Measurements from ENCODE around the gene RAC3. TPM values are rescaled to one million over a fixed set of nuclear protein-coding genes. Genes with fewer than 3 reads are reported as not detected.

Gene RAC3
- total RNA-seq, 4 donors from 2014 or later = 2.6 to 11.1 (median 5.0) TPM

DNA sequence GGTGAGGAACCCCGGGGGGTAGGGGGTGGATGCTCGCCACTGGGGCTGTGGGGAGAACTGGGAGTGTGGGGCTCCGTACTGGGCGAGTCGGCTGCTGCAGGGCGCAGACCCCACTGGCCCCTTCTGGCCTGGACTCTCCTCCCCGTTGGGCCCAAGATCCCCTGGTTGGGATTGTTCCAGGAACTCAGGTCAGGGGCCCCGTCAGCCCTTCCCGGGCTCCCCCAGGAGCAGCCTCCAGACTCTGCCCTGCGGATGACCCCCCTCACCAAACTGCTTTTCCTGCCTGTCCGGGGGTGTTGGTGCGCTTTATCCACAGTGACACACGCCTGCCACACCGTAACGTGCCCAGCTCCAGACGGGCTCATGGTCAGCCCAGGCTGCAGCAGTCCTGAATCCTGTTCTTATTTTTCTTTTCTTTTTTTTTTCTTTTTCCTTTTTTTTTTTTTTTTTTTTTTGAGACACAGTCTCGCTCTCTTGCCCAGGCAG lies 29.9 kb upstream of the RAC3 start:
- Histone ChIP-seq H3K4me1 (peaks cover 6 to 19% (median 11%) of the 10 kb centered on the region in 4 donors), H3K36me3 (no peaks in the 10 kb centered on the region), H3K9me3 (no peaks in the 10 kb centered on the region), H3K27ac (no peak overlapping the region), H3K4me3 (no peak overlapping the region), H3K27me3 (no peaks in the 10 kb centered on the region)
- in situ Hi-C loops (cut with MboI; ENCODE audit: low pct_ligation_motif_present in 1 of 4, low pct_unique_long_range_greater_than_20kb in 1 of 4, low sequenced_read_pairs in 3 of 4) (no loop called here), intact Hi-C loops (cut with DNase I; ENCODE audit: low total_unique reads) (no loop called here)
- TF ChIP-seq POLR2A (IDR thresholded peaks at IDR 0.05) = no peak
- TF ChIP-seq EP300 (IDR thresholded peaks at IDR 0.05; ENCODE audit: low read depth) = no peak
- TF ChIP-seq POLR2AphosphoS5 (IDR thresholded peaks at IDR 0.05) = no peak
- TF ChIP-seq, protein P1, sequence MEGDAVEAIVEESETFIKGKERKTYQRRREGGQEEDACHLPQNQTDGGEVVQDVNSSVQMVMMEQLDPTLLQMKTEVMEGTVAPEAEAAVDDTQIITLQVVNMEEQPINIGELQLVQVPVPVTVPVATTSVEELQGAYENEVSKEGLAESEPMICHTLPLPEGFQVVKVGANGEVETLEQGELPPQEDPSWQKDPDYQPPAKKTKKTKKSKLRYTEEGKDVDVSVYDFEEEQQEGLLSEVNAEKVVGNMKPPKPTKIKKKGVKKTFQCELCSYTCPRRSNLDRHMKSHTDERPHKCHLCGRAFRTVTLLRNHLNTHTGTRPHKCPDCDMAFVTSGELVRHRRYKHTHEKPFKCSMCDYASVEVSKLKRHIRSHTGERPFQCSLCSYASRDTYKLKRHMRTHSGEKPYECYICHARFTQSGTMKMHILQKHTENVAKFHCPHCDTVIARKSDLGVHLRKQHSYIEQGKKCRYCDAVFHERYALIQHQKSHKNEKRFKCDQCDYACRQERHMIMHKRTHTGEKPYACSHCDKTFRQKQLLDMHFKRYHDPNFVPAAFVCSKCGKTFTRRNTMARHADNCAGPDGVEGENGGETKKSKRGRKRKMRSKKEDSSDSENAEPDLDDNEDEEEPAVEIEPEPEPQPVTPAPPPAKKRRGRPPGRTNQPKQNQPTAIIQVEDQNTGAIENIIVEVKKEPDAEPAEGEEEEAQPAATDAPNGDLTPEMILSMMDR (IDR thresholded peaks at IDR 0.05) = no peak
- WGBS, 2 donors (ENCODE audit: low coverage in 1 of 2) = 80% methylated on average over 12 of the region's 17 CpGs; no CpG with 5 or more reads in 1 of the 2 donors
- no peak for DNase-seq

DNA sequence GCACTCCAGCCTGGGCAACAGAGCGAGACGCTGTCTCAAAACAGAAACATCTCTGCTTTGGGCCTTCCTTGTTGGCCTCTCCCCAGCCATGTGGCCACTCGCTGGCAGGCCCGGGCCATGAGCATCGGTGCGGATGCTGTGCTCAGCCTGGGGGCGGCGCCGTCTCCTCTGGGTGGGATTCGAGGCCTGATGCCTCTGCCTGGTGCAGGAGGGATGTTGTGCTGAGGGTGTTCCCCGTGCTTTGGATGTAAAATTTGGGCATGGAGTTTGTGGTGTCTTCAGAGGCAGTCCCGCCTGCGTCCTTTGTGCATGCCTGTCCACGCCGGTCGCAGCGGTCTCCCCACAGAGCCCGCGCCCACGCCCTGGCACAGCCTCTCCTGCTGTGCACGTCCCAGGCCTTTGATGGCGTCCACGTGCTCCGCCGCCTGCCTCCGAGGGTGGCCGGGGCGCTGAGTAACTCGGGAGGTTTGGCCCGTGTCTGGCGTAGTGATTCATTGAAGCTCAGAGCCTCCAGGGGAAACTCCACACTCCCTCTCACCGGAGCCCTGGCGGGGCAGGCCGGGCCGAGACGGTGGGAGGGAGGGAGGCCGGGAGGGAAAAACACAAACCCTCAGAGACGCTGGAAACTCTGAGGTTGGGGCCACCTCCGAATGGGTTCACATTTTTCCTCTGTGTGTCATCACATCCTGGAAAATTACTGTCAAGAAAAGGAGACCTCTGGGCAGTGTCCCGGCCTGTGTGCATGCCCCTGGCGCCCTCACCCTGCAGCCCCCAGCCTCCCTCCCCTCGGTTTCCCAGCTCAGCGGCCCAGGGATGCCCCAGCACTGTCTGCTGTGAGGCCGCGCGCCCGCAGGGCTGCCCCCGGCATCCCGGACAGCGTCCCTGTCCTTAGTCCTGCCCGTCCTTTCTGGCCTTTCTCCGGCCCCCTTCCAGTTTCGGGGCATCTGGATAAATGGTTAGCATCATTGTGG lies 27.8 kb upstream of the RAC3 start:
- in situ Hi-C loops (cut with MboI; ENCODE audit: low pct_ligation_motif_present in 1 of 4, low pct_unique_long_range_greater_than_20kb in 1 of 4, low sequenced_read_pairs in 3 of 4) = no loop called here
- H3K4me1 ChIP-seq = peaks cover 6 to 19% (median 11%) of the 10 kb centered on the region in 4 donors

DNA sequence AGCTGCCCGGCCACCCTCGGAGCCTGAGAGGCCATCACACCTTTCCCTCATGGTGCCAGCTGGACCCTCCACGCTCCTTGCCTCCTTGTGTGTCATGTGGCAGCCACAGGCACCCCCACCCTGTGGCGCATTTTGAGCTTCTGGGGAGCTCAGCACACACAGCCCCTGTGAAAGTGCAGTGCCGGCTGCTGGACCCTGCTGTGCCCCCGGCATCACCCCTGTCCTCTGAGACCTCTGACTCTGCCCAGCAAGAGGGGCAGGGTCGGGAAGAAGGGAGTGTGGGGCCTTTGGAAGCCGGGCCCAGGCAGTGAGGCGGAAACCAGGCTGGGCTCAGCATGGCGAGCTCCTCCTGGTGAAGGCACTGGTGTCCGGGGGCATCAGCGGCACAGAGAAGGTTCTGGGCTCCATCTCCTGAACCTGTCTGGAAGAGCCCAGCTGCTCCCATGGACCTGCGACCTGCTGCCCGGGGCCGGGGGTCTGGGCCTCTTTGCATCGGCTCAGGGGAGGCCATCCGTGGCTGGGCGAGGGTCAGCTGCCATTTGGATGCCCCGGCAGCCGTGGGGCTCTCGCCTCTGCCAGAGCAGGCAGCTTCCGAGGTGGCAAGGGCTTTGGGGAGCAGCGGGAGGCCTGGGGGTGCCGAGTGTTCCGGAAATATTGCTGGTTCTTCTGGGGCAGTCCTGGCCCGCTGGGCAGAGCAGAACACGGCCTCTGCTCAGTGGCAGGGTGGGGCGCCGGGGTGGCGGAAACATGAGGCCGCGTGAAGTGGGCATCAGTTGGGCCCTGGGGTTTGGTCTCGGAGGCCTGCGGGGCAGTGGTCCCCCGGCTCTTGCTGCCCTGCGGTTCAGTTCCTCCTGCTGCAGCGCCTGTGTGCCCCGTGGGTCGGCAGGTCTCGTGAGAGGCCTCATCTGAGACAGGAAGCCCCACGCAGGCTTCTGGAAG lies 26.7 kb upstream of the RAC3 start:
- DNase-seq = no peak
- H3K27me3 ChIP-seq = no peaks in the 10 kb centered on the region
- intact Hi-C loops (cut with DNase I; ENCODE audit: low total_unique reads) = no loop called here
- TF ChIP-seq POLR2AphosphoS5 (IDR thresholded peaks at IDR 0.05) (no peak), POLR2A (IDR thresholded peaks at IDR 0.05) (no peak), EP300 (IDR thresholded peaks at IDR 0.05; ENCODE audit: low read depth) (no peak)
- TF ChIP-seq, protein P1 (IDR thresholded peaks at IDR 0.05) = no peak
- peak overlapping the region in 3 of 4 donors; percentile 28 to 64 (median 61) for H3K27ac ChIP-seq
- in situ Hi-C loops (cut with MboI; ENCODE audit: low pct_ligation_motif_present in 1 of 4, low pct_unique_long_range_greater_than_20kb in 1 of 4, low sequenced_read_pairs in 3 of 4) = no loop called here
- no peaks in the 10 kb centered on the region for H3K36me3 ChIP-seq
- no peaks in the 10 kb centered on the region for H3K9me3 ChIP-seq
- H3K4me1 ChIP-seq = peaks cover 6 to 19% (median 11%) of the 10 kb centered on the region in 4 donors
- WGBS, 2 donors (ENCODE audit: low coverage in 1 of 2) = 83 to 100% methylated on average over 1 to 35 of the region's 41 CpGs
- no peak overlapping the region for H3K4me3 ChIP-seq

More for the DNA sequence above, 27.8 kb upstream of the RAC3 start:
- H3K36me3 ChIP-seq = no peaks in the 10 kb centered on the region
- 74 to 75% methylated on average over 13 to 53 of the region's 53 CpGs for WGBS, 2 donors (ENCODE audit: low coverage in 1 of 2)
- no peaks in the 10 kb centered on the region for H3K27me3 ChIP-seq
- TF ChIP-seq POLR2A (IDR thresholded peaks at IDR 0.05) (no peak), EP300 (IDR thresholded peaks at IDR 0.05; ENCODE audit: low read depth) (no peak), POLR2AphosphoS5 (IDR thresholded peaks at IDR 0.05) (peak in 1 of 3 donors; percentile 25)
- TF ChIP-seq, protein P1 (IDR thresholded peaks at IDR 0.05) = no peak
- peak overlapping the region in 3 of 4 donors; percentile 28 to 64 (median 61) for H3K27ac ChIP-seq
- no peak overlapping the region for H3K4me3 ChIP-seq
- H3K9me3 ChIP-seq = no peaks in the 10 kb centered on the region
- peak; percentile 53 for DNase-seq
- intact Hi-C loops (cut with DNase I; ENCODE audit: low total_unique reads) = no loop called here

Measured in transverse colon (tissue), 4 donors.